ENCODE results near the gene CALR3. TPM values are rescaled to one million over a fixed set of nuclear protein-coding genes. Genes with fewer than 3 reads are reported as not detected.
"Not testable (repeated sequence)": the region's sequence is repeated elsewhere in the genome, so short reads cannot be mapped to it uniquely, and the experiment has no call there.

The CALR3 gene
- total RNA-seq, 1 donor from 2014 or later, result not detected

DNA sequence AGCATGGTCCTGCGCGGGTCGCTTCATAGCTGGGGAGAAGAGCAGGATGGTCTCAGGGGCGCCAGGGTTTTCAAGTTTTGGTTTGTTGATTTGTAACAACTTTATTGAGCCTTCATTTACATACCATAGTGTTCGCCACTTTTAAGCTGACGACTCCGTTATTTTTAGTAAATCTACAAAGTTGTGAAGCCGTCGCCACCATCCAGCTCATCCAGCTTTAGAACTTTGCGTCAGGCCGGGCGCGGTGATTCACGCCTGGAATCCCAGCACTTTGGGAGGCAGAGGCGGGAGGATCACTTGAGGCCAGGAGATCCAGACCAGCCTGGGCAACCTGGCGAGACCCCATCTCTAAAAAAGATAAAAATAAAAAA lies 631 bp upstream of the CALR3 start:
- intact Hi-C loops (cut with micrococcal nuclease), result loop anchor here (1.0 to 2.0 kb wide), 4 partner anchors 24 to 132 kb away; partner anchors contain the start of genes CHERP and MED26
- Mint-ChIP-seq H3K4me1 (peaks cover 14% of the 10 kb centered on the region), H3K36me3 (ENCODE audit: low read depth) (peaks cover 2% of the 10 kb centered on the region), H3K9me3 (no peaks in the 10 kb centered on the region), H3K27ac (peak overlapping the region; percentile 93), H3K27me3 (no peaks in the 10 kb centered on the region), H3K4me3 (peak overlapping the region; percentile 96)
- DNase-seq, result no peak

DNA sequence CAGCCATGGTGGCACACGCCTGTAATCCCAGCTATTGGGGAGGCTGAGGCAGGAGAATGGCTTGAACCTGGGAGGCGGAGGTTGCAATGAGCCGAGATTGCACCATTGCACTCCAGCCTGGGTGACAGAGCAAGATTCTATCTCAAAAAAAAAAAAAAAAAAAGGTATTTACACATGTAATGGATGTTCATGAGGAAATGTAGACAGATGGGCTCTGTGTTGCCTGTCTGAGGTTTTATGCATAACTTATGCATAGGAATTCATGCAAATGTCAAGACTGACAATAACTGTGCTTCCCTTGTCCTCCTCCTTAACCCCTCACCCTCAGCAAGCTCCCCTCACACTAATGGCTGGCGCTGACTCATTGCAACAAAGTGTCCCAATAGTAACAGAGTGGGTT lies 9.5 kb downstream of the CALR3 start:
- H3K36me3 Mint-ChIP-seq (ENCODE audit: low read depth); intact Hi-C loops (cut with micrococcal nuclease); H3K9me3 Mint-ChIP-seq; H3K4me1 Mint-ChIP-seq; DNase-seq; H3K4me3 Mint-ChIP-seq; H3K27me3 Mint-ChIP-seq; H3K27ac Mint-ChIP-seq: not testable (repeated sequence)

GRCh38 chr19:16482745-16483144 lies 13.2 kb downstream of the CALR3 start:
- intact Hi-C loops (cut with micrococcal nuclease), result no loop called here
- Mint-ChIP-seq H3K9me3 (no peaks in the 10 kb centered on the region), H3K4me3 (no peak overlapping the region), H3K27ac (no peak overlapping the region), H3K27me3 (no peaks in the 10 kb centered on the region), H3K4me1 (no peaks in the 10 kb centered on the region), H3K36me3 (ENCODE audit: low read depth) (no peaks in the 10 kb centered on the region)
- no peak for DNase-seq

DNA sequence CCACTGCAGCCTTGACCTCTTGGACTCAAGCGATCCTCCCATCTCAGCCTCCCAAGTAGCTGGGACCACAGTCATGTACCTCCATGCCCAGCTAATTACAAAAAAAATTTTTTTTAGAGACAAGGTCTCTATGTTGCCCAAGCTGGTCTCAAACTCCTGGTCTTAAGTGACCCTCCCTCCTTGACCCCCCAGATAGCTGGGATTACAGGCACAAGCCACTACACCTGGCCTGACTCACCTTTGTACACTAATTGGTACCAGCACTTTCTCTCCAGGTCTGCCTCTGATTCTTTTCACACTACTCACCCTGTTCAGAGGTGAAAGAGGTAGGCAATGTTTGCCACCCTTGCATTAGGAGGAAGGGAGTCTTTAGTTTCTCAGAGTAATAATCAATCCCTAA lies 18.7 kb downstream of the CALR3 start:
- intact Hi-C loops (cut with micrococcal nuclease), result no loop called here
- Mint-ChIP-seq H3K36me3 (ENCODE audit: low read depth) (no peaks in the 10 kb centered on the region), H3K27me3 (peaks cover 6% of the 10 kb centered on the region), H3K9me3 (no peaks in the 10 kb centered on the region), H3K4me1 (no peaks in the 10 kb centered on the region), H3K4me3 (no peak overlapping the region), H3K27ac (no peak overlapping the region)
- no peak for DNase-seq

GRCh38 chr19:16476401-16476800 lies 19.6 kb downstream of the CALR3 start:
- Mint-ChIP-seq H3K4me1 (no peaks in the 10 kb centered on the region), H3K9me3 (no peaks in the 10 kb centered on the region), H3K27me3 (peaks cover 6% of the 10 kb centered on the region), H3K27ac (no peak overlapping the region), H3K36me3 (ENCODE audit: low read depth) (no peaks in the 10 kb centered on the region), H3K4me3 (no peak overlapping the region)
- DNase-seq, result no peak
- intact Hi-C loops (cut with micrococcal nuclease), result no loop called here

DNA sequence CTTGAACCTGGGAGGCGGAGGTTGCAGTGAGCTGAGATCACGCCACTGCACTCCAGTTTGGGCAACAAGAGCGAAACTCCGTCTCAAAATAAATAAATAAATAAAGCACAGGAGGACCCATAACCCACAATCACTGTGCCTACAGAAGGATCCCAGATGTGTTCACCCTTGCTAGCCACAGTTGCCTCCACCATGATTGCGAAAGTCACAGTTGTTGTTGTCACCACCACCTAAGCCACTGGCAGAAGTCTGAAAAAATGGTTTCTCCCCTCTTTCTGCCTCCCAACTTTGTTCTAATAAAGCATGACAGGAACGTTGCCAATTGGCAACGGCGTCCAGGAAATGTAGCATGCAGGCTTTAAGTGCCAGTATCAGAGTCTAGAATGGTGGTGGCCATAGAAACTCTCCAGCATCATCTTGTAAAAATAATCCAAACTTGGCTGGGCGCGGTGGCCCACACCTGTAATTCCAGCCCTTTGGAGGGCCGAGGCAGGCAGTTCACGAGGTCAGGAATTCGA lies 22.0 kb downstream of the CALR3 start:
- Mint-ChIP-seq H3K36me3 (ENCODE audit: low read depth) (peaks cover 8% of the 10 kb centered on the region), H3K9me3 (no peaks in the 10 kb centered on the region), H3K4me3 (peak overlapping the region; percentile 19), H3K27me3 (peaks cover 6% of the 10 kb centered on the region), H3K4me1 (peaks cover 14% of the 10 kb centered on the region), H3K27ac (no peak overlapping the region)
- no peak for DNase-seq
- intact Hi-C loops (cut with micrococcal nuclease), result no loop called here

DNA sequence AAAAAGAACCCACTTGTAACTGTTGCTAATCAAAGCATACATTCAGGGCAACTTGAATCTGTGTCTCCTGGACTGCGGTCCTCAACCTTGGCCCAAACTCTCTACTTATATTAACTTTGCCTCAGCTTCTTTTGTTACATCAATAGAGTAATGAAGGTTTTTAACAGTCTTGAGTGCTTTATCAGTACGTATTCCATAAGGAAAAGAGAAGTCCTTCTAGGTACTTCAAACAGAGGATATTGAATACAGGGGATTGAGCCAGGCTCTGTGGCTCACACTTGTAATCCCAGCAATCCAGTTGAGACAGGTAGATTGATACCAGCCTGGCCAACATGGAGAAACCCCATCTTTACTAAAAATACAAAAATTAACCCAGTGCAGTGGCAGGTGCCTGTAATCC lies 23.0 kb downstream of the CALR3 start:
- H3K27ac Mint-ChIP-seq, result no peak overlapping the region
- H3K4me1 Mint-ChIP-seq, result peaks cover 19% of the 10 kb centered on the region
- peaks cover 6% of the 10 kb centered on the region for H3K27me3 Mint-ChIP-seq
- no peak for DNase-seq
- intact Hi-C loops (cut with micrococcal nuclease), result loop anchor here (1.0 kb wide), 1 partner anchor 23 kb away; the partner anchor contains the start of genes C19orf44 and CALR3
- peaks cover 12% of the 10 kb centered on the region for H3K36me3 Mint-ChIP-seq (ENCODE audit: low read depth)
- H3K9me3 Mint-ChIP-seq, result no peaks in the 10 kb centered on the region
- peak overlapping the region; percentile 21 for H3K4me3 Mint-ChIP-seq

DNA sequence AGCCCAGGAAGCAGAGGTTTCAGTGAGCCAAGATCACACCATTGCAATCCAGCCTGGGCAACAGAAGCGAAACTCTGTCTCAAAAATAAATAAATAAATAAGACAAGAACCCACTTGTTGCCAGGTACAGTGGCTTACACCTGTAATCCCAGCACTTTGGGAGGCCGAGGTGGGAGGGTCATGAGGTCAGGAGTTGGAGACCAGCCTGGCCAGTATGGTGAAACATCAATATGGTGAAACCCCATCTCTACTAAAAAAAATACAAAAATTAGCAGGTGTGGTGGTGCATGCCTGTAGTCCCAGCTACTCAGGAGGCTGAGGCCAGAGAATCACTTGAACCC lies 23.4 kb downstream of the CALR3 start:
- H3K27me3 Mint-ChIP-seq, DNase-seq, H3K27ac Mint-ChIP-seq, H3K9me3 Mint-ChIP-seq: not testable (repeated sequence)
- Mint-ChIP-seq H3K4me3 (peak overlapping the region; percentile 79), H3K4me1 (peaks cover 20% of the 10 kb centered on the region), H3K36me3 (ENCODE audit: low read depth) (peaks cover 12% of the 10 kb centered on the region)
- intact Hi-C loops (cut with micrococcal nuclease), result loop anchor here (1.0 kb wide), 1 partner anchor 24 kb away; the partner anchor contains the start of genes C19orf44 and CALR3

DNA sequence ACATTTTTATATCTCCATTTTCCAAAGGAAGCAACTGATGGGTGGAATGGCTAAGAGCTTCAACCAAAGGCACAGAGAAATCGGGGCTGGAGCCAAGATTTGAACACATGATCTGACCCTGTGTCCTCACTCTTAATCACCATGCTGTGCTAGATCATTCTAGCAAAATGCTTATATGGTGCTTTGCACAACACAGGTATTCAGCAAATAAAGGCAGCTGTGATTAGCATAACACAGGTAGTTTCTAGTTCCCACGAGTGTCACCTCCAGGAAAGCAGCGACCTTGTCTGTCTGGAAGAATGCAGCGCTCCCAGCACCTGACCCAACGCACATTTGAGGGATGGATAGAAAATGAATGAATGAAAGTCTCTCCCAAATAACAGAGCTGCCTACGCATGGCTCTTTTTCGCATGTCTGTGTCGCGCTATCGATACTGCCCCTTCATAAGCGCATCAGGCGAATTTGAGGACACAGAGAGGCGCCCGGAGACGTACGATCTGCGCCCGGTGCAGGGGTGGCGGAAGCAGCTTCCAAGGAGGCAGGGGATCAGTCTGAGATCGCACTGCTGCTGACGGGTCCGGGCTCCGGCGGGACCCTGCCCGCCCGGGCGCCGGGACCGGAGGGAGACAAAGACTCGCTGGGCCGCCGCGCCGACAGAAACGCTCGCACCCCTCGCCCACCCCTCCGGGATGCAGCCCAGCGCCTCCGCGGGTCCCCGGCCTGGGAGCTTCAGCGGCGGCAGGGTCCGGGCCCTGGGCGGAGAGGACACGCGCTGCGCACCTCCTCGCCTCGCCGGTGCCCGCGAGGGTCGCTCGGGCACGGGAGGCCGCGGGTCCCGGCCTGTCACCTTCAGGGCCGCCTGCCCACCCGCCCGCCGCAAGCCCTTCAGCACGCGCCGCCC lies 24.8 kb downstream of the CALR3 start:
- peaks cover 14% of the 10 kb centered on the region for H3K36me3 Mint-ChIP-seq (ENCODE audit: low read depth)
- H3K4me3 Mint-ChIP-seq, result peak overlapping the region; percentile 91
- DNase-seq, result peak; percentile 79
- no peaks in the 10 kb centered on the region for H3K9me3 Mint-ChIP-seq
- H3K27me3 Mint-ChIP-seq, result peaks cover 3% of the 10 kb centered on the region
- intact Hi-C loops (cut with micrococcal nuclease), result no loop called here
- H3K4me1 Mint-ChIP-seq, result peaks cover 23% of the 10 kb centered on the region
- peak overlapping the region; percentile 58 for H3K27ac Mint-ChIP-seq

- Mint-ChIP-seq H3K27me3 (peaks cover 3% of the 10 kb centered on the region), H3K9me3 (no peaks in the 10 kb centered on the region), H3K4me1 (peaks cover 24% of the 10 kb centered on the region)
Measured at GRCh38 chr19:16470541-16470910, 25.4 kb downstream of the CALR3 start.

DNA sequence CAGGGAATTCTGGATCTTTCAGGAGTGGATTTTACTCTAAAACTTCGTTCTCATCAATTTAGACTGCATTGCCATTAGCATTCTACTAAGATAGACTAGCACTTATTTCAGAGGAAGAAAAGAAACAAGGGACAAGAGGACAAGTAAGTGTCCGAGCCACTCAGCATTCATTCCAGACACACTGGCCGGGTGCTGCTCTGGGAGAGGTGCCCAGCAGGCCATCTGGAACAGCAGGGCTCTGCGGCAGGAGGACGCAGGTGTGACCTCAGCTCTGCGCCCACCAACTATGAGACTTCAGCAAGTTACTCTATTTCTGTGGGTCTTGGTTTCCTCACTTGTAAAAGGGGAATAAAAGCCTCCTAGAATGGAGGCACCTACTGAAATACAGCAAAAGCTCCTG lies 28.4 kb downstream of the CALR3 start:
- H3K4me1 Mint-ChIP-seq, result peaks cover 29% of the 10 kb centered on the region
- H3K4me3 Mint-ChIP-seq, result no peak overlapping the region
- intact Hi-C loops (cut with micrococcal nuclease), result no loop called here
- H3K27me3 Mint-ChIP-seq, result no peaks in the 10 kb centered on the region
- H3K9me3 Mint-ChIP-seq, result no peaks in the 10 kb centered on the region
- no peak for DNase-seq
- H3K27ac Mint-ChIP-seq, result no peak overlapping the region
- peaks cover 20% of the 10 kb centered on the region for H3K36me3 Mint-ChIP-seq (ENCODE audit: low read depth)

More at GRCh38 chr19:16470541-16470910, 25.4 kb downstream of the CALR3 start:
- H3K27ac Mint-ChIP-seq, result no peak overlapping the region
- DNase-seq, result no peak
- H3K4me3 Mint-ChIP-seq, result peak overlapping the region; percentile 91
- intact Hi-C loops (cut with micrococcal nuclease), result no loop called here
- H3K36me3 Mint-ChIP-seq (ENCODE audit: low read depth), result peaks cover 16% of the 10 kb centered on the region

DNA sequence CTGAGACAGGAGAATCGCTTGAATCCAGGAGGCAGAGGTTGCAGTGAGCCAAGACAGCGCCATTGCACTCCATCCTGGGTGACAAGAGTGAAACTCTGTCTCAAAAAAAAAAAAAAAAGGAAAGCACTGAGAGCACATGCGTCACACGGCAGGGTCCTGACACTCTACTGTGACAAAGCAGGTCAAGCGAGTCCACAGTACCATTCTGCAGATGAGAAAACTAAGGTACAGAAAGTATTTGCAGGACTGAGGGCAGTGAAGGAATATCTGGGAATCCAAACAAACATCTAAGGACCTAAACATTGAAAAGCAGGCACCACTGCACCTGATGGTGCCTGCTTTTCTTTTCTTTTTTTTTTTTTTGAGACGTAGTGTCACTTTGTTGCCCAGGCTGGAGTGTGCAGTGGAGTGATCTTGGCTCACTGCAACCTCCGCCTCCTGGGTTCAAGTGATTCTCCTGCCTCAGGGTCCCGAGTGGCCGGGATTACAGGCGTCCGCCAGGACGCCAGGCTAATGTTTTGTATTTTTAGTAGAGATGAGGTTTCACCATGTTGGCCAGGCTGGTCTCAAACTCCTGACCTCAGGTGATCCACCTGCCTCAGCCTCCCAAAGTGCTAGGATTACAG lies 29.1 kb downstream of the CALR3 start:
- DNase-seq; H3K9me3 Mint-ChIP-seq; H3K27ac Mint-ChIP-seq; H3K27me3 Mint-ChIP-seq; H3K4me3 Mint-ChIP-seq; intact Hi-C loops (cut with micrococcal nuclease): not testable (repeated sequence)
- peaks cover 20% of the 10 kb centered on the region for H3K36me3 Mint-ChIP-seq (ENCODE audit: low read depth)
- peaks cover 29% of the 10 kb centered on the region for H3K4me1 Mint-ChIP-seq

GRCh38 chr19:16465239-16465638 lies 30.7 kb downstream of the CALR3 start:
- H3K4me3 Mint-ChIP-seq, result no peak overlapping the region
- H3K4me1 Mint-ChIP-seq, result peaks cover 26% of the 10 kb centered on the region
- H3K9me3 Mint-ChIP-seq, result no peaks in the 10 kb centered on the region
- intact Hi-C loops (cut with micrococcal nuclease), result no loop called here
- H3K36me3 Mint-ChIP-seq (ENCODE audit: low read depth), result peaks cover 20% of the 10 kb centered on the region
- H3K27ac Mint-ChIP-seq, result no peak overlapping the region
- H3K27me3 Mint-ChIP-seq, result no peaks in the 10 kb centered on the region
- DNase-seq, result no peak

DNA sequence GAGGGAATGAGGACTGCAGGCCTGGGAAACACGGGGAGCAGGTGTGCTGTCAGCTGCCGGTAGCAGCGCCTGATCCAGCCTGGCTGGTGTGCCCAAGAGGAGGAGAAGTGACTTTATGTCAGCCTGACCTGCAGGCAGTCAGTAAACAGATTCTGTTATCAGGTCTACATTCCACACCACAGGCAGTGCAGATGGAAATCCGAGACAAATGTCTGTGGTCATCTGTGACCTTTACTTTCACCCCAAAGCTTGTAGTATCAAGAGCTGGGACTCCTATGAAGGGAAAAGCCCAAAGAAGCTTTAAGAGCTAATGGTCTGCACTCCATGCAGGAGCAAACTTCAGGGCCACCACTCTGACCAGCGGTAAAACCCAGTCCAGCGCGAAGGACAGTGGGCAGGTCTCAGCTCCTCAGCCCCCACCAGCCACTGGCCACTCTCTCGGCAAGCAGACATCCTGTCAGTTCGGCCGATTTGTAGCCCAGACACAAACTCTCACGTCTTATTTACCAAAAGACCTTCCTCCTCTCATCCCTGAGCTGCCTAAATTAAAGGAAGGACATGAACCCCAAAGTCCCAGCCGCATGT lies 31.9 kb downstream of the CALR3 start:
- H3K4me3 Mint-ChIP-seq, result no peak overlapping the region
- no peaks in the 10 kb centered on the region for H3K27me3 Mint-ChIP-seq
- no peak for DNase-seq
- H3K27ac Mint-ChIP-seq, result no peak overlapping the region
- peaks cover 13% of the 10 kb centered on the region for H3K36me3 Mint-ChIP-seq (ENCODE audit: low read depth)
- no peaks in the 10 kb centered on the region for H3K9me3 Mint-ChIP-seq
- peaks cover 23% of the 10 kb centered on the region for H3K4me1 Mint-ChIP-seq
- intact Hi-C loops (cut with micrococcal nuclease), result no loop called here
